H1 (cell line): ENCODE results near the gene GNAL. TPM values are rescaled to one million over a fixed set of nuclear protein-coding genes. Genes with fewer than 3 reads are reported as not detected.

ENCODE experiments used
- CHD7 ChIP-seq: fragments of 300-600 bp; sonication (generic); IDR thresholded peaks from 2 replicates; pipeline ENCODE4 v1.7.1; 2012; ENCODE audit warnings: low read length, moderate library complexity, mild to moderate bottlenecking, inconsistent platforms; ENCODE audit not compliant: insufficient replicate concordance
- CTBP2 ChIP-seq: IDR thresholded peaks from 2 replicates; pipeline ENCODE4 v1.7.0; 2011; ENCODE audit warnings: borderline replicate concordance, mild to moderate bottlenecking, moderate library complexity, mixed read lengths, low read length; ENCODE audit not compliant: insufficient read depth, insufficient read length
- RXRA ChIP-seq: IDR thresholded peaks from 2 replicates; pipeline ENCODE4 v1.6.1; 2011; ENCODE audit warnings: low read depth, mild to moderate bottlenecking, low read length, moderate library complexity; ENCODE audit not compliant: insufficient read depth
- polyA plus RNA-seq, 7 experiments: library from polyadenylated mRNA; depleted of rRNA in 3 of 7; stranded (reverse) in 5 of 7; unstranded in 2 of 7; fragments of >200 nt in 5 of 7; fragments of 200-250 nt in 2 of 7; gene quantifications; 1 replicate in 5 of 7; 2 replicates in 1 of 7; 4 replicates in 1 of 7; pipeline versions ENCODE4 v1.2.1 to v1.2.3, GENCODE V29; 2011 to 2013; ENCODE audit warnings: missing spikeins in 2 of 7, mixed read lengths in 2 of 7
- total RNA-seq: library from RNA; stranded (reverse); fragmentation: NEBNext Ultra II Directional; extraction: Animal tissue kit (Norgen Biotek cat#: 25700); gene quantifications from 2 replicates; pipeline ENCODE4 v1.2.1, GENCODE V29; 2021

GNAL gene
- total and polyA plus RNA-seq, 2 of the 8 experiments (the other 6 are each of a cell fraction or from before 2014, with no cell fraction given) = 13.2 to 18.3 TPM

- no peak for TF ChIP-seq CHD7
- TF ChIP-seq RXRA = no peak
- no peak for TF ChIP-seq CTBP2
These were observed 24.8 kb upstream of the GNAL start (continued) for GRCh38 chr18:11664286-11664685.
